H1 (cell line): ENCODE results near the gene GALNT17.
A peak's percentile ranks its signal among the peaks of the same experiment; 100 is the strongest.

Source experiments
- CEBPB ChIP-seq: IDR thresholded peaks from 2 replicates; pipeline ENCODE4 v1.6.1; 2012; ENCODE audit warnings: low read depth, low read length
- CREB1 ChIP-seq: IDR thresholded peaks from 2 replicates; pipeline ENCODE4 v1.6.1; 2012; ENCODE audit warnings: inconsistent platforms
- CTCF ChIP-seq, 3 experiments: IDR thresholded peaks; 1 replicate in 2 of 3; 2 replicates in 1 of 3; pipeline versions ENCODE4 v1.5.1 to v1.6.1; 2011; ENCODE audit warnings: low read length in 3 of 3, mild to moderate bottlenecking in 3 of 3, inconsistent platforms in 2 of 3, low read depth in 1 of 3, moderate library complexity in 1 of 3; ENCODE audit not compliant: insufficient read depth in 1 of 3; ENCODE audit errors: control extremely low read depth in 1 of 3
- E2F6 ChIP-seq: IDR thresholded peaks from 2 replicates; pipeline ENCODE4 v1.6.1; 2012; ENCODE audit warnings: inconsistent platforms

GRCh38 chr7:71237945-71238344 lies 106.0 kb downstream of the GALNT17 start:
- peak; percentile 12 to 43 (median 29); a peak in 3 of 4 replicates for TF ChIP-seq CTCF (IDR thresholded peaks at IDR 0.05; ENCODE audit: control extremely low read depth in 1 of 3, insufficient read depth in 1 of 3, low read depth in 1 of 3, low read length in 3 of 3)
- no peak for TF ChIP-seq CEBPB
- TF ChIP-seq E2F6 = no peak
- TF ChIP-seq CREB1 = no peak
